Upper lobe of right lung (tissue), 1 donor: Measurements from ENCODE around the gene CD34. TPM values are rescaled to one million over a fixed set of nuclear protein-coding genes. Genes with fewer than 3 reads are reported as not detected.

Source experiments
- ATAC-seq: fragments of 200-7000 bp; cut with Tn5 transposase; one replicate; pipeline ENCODE4 v1.9.1; 2020; ENCODE audit warnings: mild to moderate bottlenecking, moderate library complexity
- DNase-seq: peaks from one replicate; pipeline ENCODE4 v3.0.0-alpha.2; 2020
- H3K27ac ChIP-seq: fragments of 200-600 bp; one replicate; pipeline ENCODE4 v1.8.0; 2022
- H3K27me3 ChIP-seq: fragments of 200-600 bp; one replicate; pipeline ENCODE4 v1.8.0; 2022; ENCODE audit warnings: mild to moderate bottlenecking
- H3K36me3 ChIP-seq: fragments of 200-600 bp; one replicate; pipeline ENCODE4 v1.8.0; 2022
- H3K4me1 ChIP-seq: fragments of 200-600 bp; one replicate; pipeline ENCODE4 v1.8.0; 2022
- H3K4me3 ChIP-seq: fragments of 200-600 bp; one replicate; pipeline ENCODE4 v1.8.0; 2022; ENCODE audit warnings: mild to moderate bottlenecking
- H3K9me3 ChIP-seq: fragments of 200-600 bp; one replicate; pipeline ENCODE4 v1.8.0; 2022
- CTCF ChIP-seq: fragments of 200-600 bp; IDR thresholded peaks from one replicate; pipeline ENCODE4 v1.8.0; 2022; ENCODE audit warnings: antibody characterized with exemption
- intact Hi-C: fragments of 100-400 bp; cut with DNase I; formaldehyde crosslinking; loops from one replicate; pipeline ENCODE4 v1.11.0; 2022
- total RNA-seq: library from RNA; stranded (reverse); fragmentation: NEBNext Ultra II Directional; extraction: Animal tissue kit (Norgen Biotek cat#: 25700); gene quantifications from one replicate; pipeline ENCODE4 v1.2.1, GENCODE V29; 2021
- donor health status: DM: no; HTN: yes; CAD: no; lungs with severe emphysema.

CD34 gene
- total RNA-seq, 1 donor from 2014 or later: 50.7 TPM

- DNase-seq: no peak
- Histone ChIP-seq H3K36me3 (peaks cover 11% of the 10 kb centered on the region), H3K27ac (no peak overlapping the region), H3K4me3 (no peak overlapping the region), H3K27me3 (no peaks in the 10 kb centered on the region), H3K4me1 (peaks cover 68% of the 10 kb centered on the region), H3K9me3 (no peaks in the 10 kb centered on the region)
- no peak for TF ChIP-seq CTCF
- no peak for ATAC-seq
- intact Hi-C loops: no loop called here
These were observed 56.9 kb downstream of the CD34 start for GRCh38 chr1:207854001-207854400.

GRCh38 chr1:207853372-207853757, 57.6 kb downstream of the CD34 start:
- ATAC-seq (peak; percentile 23), DNase-seq (no peak)
- Histone ChIP-seq H3K4me3 (no peak overlapping the region), H3K4me1 (peaks cover 68% of the 10 kb centered on the region), H3K9me3 (no peaks in the 10 kb centered on the region), H3K36me3 (peaks cover 11% of the 10 kb centered on the region), H3K27ac (peak overlapping the region; percentile 28), H3K27me3 (no peaks in the 10 kb centered on the region)
- TF ChIP-seq CTCF: no peak
- intact Hi-C loops: no loop called here

GRCh38 chr1:207852576-207853371, 58.2 kb downstream of the CD34 start:
- intact Hi-C loops: no loop called here
- H3K27ac ChIP-seq: peak overlapping the region; percentile 28
- DNase-seq: no peak
- peaks cover 68% of the 10 kb centered on the region for H3K4me1 ChIP-seq
- H3K27me3 ChIP-seq: no peaks in the 10 kb centered on the region
- peaks cover 11% of the 10 kb centered on the region for H3K36me3 ChIP-seq
- no peaks in the 10 kb centered on the region for H3K9me3 ChIP-seq
- TF ChIP-seq CTCF: no peak
- H3K4me3 ChIP-seq: no peak overlapping the region
- no peak for ATAC-seq

GRCh38 chr1:207851696-207852095, 59.2 kb downstream of the CD34 start:
- no peak for TF ChIP-seq CTCF
- H3K4me3 ChIP-seq: no peak overlapping the region
- peak; percentile 29 for ATAC-seq
- H3K4me1 ChIP-seq: peaks cover 73% of the 10 kb centered on the region
- H3K27me3 ChIP-seq: no peaks in the 10 kb centered on the region
- no peak for DNase-seq
- no peak overlapping the region for H3K27ac ChIP-seq
- intact Hi-C loops: no loop called here
- H3K9me3 ChIP-seq: no peaks in the 10 kb centered on the region
- peaks cover 11% of the 10 kb centered on the region for H3K36me3 ChIP-seq

GRCh38 chr1:207850621-207851407, 60.1 kb downstream of the CD34 start:
- Histone ChIP-seq H3K27ac (peak overlapping the region; percentile 21), H3K9me3 (no peaks in the 10 kb centered on the region), H3K27me3 (no peaks in the 10 kb centered on the region), H3K36me3 (peaks cover 3% of the 10 kb centered on the region), H3K4me1 (peaks cover 74% of the 10 kb centered on the region), H3K4me3 (no peak overlapping the region)
- intact Hi-C loops: no loop called here
- no peak for TF ChIP-seq CTCF
- no peak for DNase-seq
- peak; percentile 49 for ATAC-seq
